ENCODE results near the gene PAX3.
"Not testable (repeated sequence)": the region's sequence is repeated elsewhere in the genome, so short reads cannot be mapped to it uniquely, and the experiment has no call there.

Gene PAX3

DNA sequence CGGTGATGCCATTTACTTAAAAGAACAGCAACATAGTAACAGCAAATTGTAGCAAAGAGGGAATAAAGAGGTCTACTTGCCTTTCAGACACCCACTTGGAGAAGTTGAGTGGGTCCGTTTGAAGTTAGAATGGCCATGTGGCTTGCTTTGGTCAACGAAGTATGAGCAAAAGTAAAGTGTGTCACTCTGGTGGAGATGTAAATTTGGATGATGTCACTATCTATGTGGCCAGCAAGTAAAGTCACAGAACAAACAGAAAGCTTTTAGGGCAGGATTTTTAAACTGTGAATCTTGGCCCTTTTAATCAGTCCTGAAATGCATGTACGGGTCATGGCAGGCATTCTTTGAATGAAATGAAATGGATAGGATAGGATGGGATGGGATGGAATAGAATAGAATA is 120.3 kb downstream of the PAX3 start:
- no peak for TF ChIP-seq CTCF (conservative IDR thresholded peaks at IDR 0.05)
- H3K27ac ChIP-seq = no peak overlapping the region

DNA sequence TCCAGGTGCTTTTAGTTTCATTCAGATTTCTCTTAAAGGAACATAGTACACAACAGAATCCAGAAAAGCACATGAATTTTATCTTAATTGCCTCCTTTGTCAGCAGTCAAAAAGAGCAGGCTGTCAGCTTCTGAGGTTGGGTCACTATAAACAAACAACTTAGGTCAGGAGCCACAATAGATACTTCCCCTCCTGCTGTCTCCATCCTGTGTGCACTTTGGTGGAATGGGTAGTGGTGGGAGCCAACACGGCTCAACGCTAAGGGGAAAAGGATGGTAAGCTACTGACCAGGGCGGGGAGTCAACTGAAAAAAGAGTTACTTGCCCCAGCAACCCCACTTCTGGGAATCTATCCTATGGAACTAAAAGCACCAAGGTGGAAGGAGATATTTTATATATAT is 121.9 kb downstream of the PAX3 start:
- TF ChIP-seq CTCF (conservative IDR thresholded peaks at IDR 0.05) = no peak
- H3K27ac ChIP-seq = no peak overlapping the region

- TF ChIP-seq CTCF (conservative IDR thresholded peaks at IDR 0.05) = no peak
- H3K27ac ChIP-seq = no peak overlapping the region
Measured at GRCh38 chr2:222174450-222174849, 124.3 kb downstream of the PAX3 start.

DNA sequence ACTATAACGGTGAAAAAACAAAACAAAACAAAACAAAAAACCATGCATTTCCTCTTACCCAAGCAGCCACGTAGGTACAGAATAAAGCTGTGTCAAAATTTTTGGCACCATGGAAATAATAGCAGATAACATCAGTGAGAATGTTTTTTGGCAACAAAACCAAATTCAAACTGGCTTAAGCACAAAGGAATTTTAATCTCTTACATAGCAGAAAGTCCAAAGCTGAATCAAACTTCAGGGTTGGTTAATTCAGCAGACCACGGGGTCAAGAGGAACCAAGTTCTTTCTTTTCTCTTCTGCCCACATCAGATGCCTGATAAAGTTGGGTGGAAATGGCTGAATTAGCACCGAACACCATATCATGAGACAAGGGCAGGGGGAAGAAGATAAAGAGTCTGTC is 129.5 kb downstream of the PAX3 start:
- H3K27ac ChIP-seq = no peak overlapping the region
- TF ChIP-seq CTCF (conservative IDR thresholded peaks at IDR 0.05) = no peak

DNA sequence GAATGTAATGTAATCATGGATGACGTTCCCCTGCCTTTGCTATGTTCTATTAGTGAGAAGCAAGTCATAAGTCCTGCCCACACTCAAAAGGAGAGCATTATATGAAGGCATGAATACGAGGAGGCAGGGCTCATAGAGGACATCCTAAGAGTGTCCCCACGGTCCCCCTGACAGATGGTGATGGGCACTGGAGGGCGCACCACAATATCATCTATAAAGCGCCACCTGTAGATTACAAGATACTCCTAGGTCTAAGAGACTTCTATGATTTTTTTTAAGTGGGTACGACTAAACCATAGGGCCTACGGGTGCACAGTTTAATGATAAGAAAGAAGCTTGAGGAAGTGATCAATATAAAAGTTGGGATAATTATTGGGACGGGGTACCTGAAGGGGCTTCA is 131.0 kb downstream of the PAX3 start:
- H3K27ac ChIP-seq = no peak overlapping the region
- TF ChIP-seq CTCF (conservative IDR thresholded peaks at IDR 0.05) = no peak

DNA sequence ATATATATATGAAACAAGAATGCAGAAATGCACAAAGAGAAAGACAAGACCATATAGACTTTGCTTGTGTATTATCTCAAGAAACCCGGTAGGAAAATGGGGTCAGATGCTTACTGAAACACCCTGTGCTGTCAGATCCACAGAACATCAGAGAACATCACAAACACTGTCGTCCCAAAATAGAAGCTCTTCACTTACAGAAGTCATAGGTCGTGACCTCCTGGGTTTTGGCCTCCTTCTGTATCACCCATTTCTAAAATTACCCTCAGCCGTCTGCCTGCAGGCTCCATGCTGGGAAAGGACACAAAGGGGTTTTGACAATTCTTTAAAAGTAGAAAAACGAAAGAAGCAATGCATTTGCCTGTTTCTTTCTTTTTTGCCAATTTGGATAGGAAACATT is 137.9 kb downstream of the PAX3 start:
- TF ChIP-seq CTCF (conservative IDR thresholded peaks at IDR 0.05) = no peak
- no peak overlapping the region for H3K27ac ChIP-seq

GRCh38 chr2:222160125-222160524 is 138.7 kb downstream of the PAX3 start:
- TF ChIP-seq CTCF (conservative IDR thresholded peaks at IDR 0.05) = no peak

DNA sequence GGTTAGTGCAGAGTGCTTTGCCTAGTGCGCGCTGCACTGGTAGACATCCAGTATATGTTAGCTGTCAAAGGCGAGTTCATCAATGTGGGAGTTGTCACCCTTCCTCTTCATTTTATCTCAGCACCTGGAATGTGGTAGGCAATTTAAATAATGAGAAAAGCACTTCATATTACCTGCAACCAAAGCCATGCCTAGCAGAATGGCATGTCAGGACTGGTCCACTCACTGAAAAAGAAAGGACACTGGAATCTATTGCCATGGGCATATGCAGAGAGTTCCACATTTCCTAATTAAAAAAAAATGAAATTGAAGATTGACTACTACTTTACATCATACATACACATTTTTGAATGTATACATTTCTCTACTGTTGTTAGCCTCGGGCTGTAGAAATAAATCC is 139.6 kb downstream of the PAX3 start:
- no peak overlapping the region for H3K27ac ChIP-seq
- no peak for TF ChIP-seq CTCF (conservative IDR thresholded peaks at IDR 0.05)

More at GRCh38 chr2:222160125-222160524, 138.7 kb downstream of the PAX3 start:
- no peak overlapping the region for H3K27ac ChIP-seq

GRCh38 chr2:222155003-222155664 is 143.7 kb downstream of the PAX3 start:
- H3K27ac ChIP-seq = not testable (repeated sequence)
